Endothelial cell of umbilical vein (primary cell): Measurements from ENCODE around the gene SPC25.

Experiments used
- EZH2 ChIP-seq: IDR thresholded peaks from 2 replicates; pipeline ENCODE4 v1.6.1; 2012; ENCODE audit warnings: borderline replicate concordance, low read depth, mild to moderate bottlenecking, moderate library complexity, low read length, inconsistent platforms; ENCODE audit not compliant: severe bottlenecking
- POLR2A ChIP-seq: IDR thresholded peaks from 2 replicates; pipeline ENCODE4 v1.6.1; 2012; ENCODE audit warnings: low read depth, mild to moderate bottlenecking, control low read depth, low read length
- TF ChIP-seq, protein P1 (sequence below), 2 donors: IDR thresholded peaks; 1 replicate in 1 of 2; 2 replicates in 1 of 2; pipeline ENCODE4 v1.5.1; 2011; ENCODE audit warnings: low read length in 2 of 2, mild to moderate bottlenecking in 2 of 2, moderate library complexity in 2 of 2, control low read depth in 1 of 2, inconsistent platforms in 1 of 2, low read depth in 1 of 2; ENCODE audit not compliant: insufficient read depth in 1 of 2; ENCODE audit errors: extremely low read depth in 1 of 2

DNA sequence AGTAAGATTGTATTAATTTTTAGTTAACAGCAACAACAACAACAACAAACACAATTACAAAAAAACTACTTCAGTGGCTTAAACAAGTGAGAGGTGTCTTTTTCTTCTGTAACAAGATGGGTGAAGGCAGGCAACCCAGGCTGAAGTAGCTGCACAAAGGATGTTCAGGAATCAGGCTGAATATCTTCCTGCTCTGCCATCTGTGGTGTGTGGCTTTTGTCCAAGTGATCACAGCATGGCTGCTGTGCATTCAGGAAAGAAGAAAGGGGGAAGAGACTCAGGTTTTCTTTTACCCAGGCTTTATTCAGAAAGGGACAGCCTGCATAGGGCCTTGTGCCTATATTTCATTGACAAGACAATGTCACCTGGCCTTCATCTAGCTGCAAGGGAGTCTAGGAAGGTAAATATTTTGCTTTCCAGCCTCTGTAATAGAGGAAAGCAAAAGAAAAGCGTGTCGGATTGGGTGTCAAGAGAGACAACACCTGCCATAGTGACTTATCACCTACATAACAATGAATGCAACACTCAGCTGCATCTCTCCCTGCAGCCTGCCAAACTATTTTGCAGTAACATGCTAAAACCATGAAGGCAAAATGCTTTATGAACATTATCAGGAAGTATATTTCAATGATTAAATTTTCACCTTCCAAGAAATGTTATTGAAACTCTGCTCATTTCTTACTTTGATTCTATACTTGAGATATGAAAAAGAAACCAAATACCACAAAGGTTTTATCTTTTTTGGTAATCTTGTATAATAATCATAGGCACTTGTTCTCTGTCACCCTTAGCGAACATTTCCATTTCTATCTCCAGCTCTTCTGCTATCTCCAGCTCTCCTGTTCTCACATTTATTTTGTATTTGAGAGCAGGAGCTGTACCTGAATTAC is 25.5 kb upstream of the SPC25 start:
- TF ChIP-seq, protein P1, sequence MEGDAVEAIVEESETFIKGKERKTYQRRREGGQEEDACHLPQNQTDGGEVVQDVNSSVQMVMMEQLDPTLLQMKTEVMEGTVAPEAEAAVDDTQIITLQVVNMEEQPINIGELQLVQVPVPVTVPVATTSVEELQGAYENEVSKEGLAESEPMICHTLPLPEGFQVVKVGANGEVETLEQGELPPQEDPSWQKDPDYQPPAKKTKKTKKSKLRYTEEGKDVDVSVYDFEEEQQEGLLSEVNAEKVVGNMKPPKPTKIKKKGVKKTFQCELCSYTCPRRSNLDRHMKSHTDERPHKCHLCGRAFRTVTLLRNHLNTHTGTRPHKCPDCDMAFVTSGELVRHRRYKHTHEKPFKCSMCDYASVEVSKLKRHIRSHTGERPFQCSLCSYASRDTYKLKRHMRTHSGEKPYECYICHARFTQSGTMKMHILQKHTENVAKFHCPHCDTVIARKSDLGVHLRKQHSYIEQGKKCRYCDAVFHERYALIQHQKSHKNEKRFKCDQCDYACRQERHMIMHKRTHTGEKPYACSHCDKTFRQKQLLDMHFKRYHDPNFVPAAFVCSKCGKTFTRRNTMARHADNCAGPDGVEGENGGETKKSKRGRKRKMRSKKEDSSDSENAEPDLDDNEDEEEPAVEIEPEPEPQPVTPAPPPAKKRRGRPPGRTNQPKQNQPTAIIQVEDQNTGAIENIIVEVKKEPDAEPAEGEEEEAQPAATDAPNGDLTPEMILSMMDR (IDR thresholded peaks at IDR 0.05; ENCODE audit: extremely low read depth in 1 of 2, insufficient read depth in 1 of 2, low read depth in 1 of 2, low read length in 2 of 2) = no peak
- TF ChIP-seq EZH2 = no peak
- TF ChIP-seq POLR2A = no peak
